Measurements from ENCODE around the gene DIO2.

Gene DIO2

DNA sequence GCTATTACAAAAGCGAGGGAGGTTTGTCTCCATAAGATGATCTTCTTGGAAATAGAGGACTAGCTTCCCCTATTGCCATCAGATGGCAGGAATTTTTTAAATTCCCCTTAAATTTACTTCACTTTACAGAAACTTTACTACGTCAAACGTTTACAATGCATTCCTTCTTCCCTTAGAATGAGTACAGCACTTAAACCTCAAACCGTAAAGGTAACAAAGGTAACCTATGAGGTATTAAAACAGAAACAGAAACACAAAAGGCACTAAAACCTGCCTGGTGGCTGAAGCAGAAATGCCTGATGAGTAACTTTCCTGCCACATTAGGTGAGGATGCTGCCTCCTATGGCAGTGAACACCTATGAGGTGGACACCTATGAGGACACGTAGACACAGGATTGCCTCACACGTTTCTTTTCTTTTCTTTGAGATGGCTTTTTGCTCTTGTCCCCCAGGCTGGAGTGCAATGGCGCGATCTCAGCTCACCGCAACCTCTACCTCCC is 25.0 kb downstream of the DIO2 start:
- DNase-seq (ENCODE audit: extremely low spot score) = no peak
- CTCF ChIA-PET = no interaction called here
- TF ChIP-seq, protein P1, sequence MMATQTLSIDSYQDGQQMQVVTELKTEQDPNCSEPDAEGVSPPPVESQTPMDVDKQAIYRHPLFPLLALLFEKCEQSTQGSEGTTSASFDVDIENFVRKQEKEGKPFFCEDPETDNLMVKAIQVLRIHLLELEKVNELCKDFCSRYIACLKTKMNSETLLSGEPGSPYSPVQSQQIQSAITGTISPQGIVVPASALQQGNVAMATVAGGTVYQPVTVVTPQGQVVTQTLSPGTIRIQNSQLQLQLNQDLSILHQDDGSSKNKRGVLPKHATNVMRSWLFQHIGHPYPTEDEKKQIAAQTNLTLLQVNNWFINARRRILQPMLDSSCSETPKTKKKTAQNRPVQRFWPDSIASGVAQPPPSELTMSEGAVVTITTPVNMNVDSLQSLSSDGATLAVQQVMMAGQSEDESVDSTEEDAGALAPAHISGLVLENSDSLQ (IDR thresholded peaks at IDR 0.05) = no peak
- no peak for TF ChIP-seq FOXM1 (IDR thresholded peaks at IDR 0.05; ENCODE audit: borderline replicate concordance)
- TF ChIP-seq FOXA1 (IDR thresholded peaks at IDR 0.05) = no peak
- no peak for TF ChIP-seq ELF4 (IDR thresholded peaks at IDR 0.05)
- TF ChIP-seq CTBP1 (IDR thresholded peaks at IDR 0.05; ENCODE audit: borderline replicate concordance) = no peak
- TF ChIP-seq TARDBP (IDR thresholded peaks at IDR 0.05) = no peak
- TF ChIP-seq SUZ12 (IDR thresholded peaks at IDR 0.05) = no peak
- TF ChIP-seq ZNF384 (IDR thresholded peaks at IDR 0.05) = no peak
- no peak for TF ChIP-seq LEF1 (IDR thresholded peaks at IDR 0.05; ENCODE audit: borderline replicate concordance)
- POLR2A ChIA-PET = no interaction called here

DNA sequence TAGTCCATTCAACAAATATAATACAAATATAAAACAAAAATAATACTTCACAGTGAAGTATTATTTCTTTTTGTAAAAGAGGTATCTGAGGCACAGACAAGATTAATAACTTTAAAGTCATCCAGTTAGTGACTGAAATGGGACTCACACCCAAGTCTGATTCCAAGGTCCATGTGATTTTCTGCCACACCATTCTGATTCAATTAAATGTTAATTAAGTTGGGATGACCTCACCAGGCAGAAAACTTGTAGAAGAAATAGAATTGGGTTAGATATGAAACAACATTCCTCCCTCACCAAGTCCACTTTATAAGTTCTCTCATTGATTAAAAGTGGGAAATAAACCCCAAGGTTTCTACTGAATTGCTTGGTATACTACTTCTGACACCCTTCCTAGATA is 34.4 kb downstream of the DIO2 start:
- TF ChIP-seq ARNT (IDR thresholded peaks at IDR 0.05) (no peak), NFRKB (IDR thresholded peaks at IDR 0.05) (no peak), FOXA1 (IDR thresholded peaks at IDR 0.05) (no peak), HDGF (IDR thresholded peaks at IDR 0.05; ENCODE audit: borderline replicate concordance) (no peak), FOXK2 (IDR thresholded peaks at IDR 0.05) (no peak), ZNF384 (IDR thresholded peaks at IDR 0.05) (no peak), CTBP1 (IDR thresholded peaks at IDR 0.05; ENCODE audit: borderline replicate concordance) (no peak), SP1 (IDR thresholded peaks at IDR 0.05) (no peak), SUZ12 (IDR thresholded peaks at IDR 0.05) (no peak), LEF1 (IDR thresholded peaks at IDR 0.05; ENCODE audit: borderline replicate concordance) (no peak), BHLHE40 (IDR thresholded peaks at IDR 0.05; ENCODE audit: borderline replicate concordance) (no peak), ELF4 (IDR thresholded peaks at IDR 0.05) (no peak), TARDBP (IDR thresholded peaks at IDR 0.05) (no peak), L3MBTL2 (conservative IDR thresholded peaks at IDR 0.05) (no peak), FOXM1 (IDR thresholded peaks at IDR 0.05; ENCODE audit: borderline replicate concordance) (no peak)
- TF ChIP-seq, protein P1 (IDR thresholded peaks at IDR 0.05) = no peak
- ChIA-PET CTCF (no interaction called here), POLR2A (no interaction called here)
- DNase-seq (ENCODE audit: extremely low spot score) = no peak

DNA sequence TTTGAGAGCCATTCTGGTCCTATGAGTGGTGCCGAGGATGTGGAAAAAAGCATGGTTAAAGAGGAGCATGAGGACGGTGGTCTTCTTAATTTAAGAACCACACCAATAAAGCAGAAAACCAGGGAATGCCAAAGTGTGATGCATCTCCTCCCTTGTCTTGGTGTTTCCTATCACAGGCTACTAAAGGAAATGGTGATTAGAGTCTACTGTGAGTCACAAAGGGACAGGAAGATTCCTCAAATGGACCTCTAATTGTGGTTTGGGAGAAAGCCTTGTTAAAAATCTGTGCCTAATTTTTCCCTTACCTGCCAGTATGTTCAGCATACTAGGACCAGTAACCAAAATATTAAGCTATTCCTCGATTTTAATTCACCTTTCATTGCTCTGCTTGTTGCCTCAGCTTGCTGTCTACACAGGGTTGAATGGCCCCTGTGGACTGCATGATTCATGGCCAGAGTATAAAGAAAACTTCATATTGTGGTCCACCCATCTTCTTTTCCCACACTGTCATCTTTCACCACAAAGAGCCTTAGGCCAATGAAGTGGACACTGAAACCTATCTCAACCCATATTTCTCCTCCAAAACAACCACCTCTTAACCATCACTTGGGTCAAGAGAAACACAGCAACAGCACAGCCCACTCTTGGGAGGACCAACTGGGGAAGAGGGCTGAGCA is 38.8 kb downstream of the DIO2 start:
- no peak for TF ChIP-seq HDGF (IDR thresholded peaks at IDR 0.05; ENCODE audit: borderline replicate concordance)
- TF ChIP-seq ZNF384 (IDR thresholded peaks at IDR 0.05) = no peak
- TF ChIP-seq FOXA1 (IDR thresholded peaks at IDR 0.05) = no peak
- no peak for TF ChIP-seq SP1 (IDR thresholded peaks at IDR 0.05)
- no peak for TF ChIP-seq NFRKB (IDR thresholded peaks at IDR 0.05)
- TF ChIP-seq, protein P1 (IDR thresholded peaks at IDR 0.05) = no peak
- TF ChIP-seq TARDBP (IDR thresholded peaks at IDR 0.05) = no peak
- TF ChIP-seq ELF4 (IDR thresholded peaks at IDR 0.05) = no peak
- no peak for TF ChIP-seq FOXK2 (IDR thresholded peaks at IDR 0.05)
- TF ChIP-seq L3MBTL2 (conservative IDR thresholded peaks at IDR 0.05) = no peak
- no peak for TF ChIP-seq ARNT (IDR thresholded peaks at IDR 0.05)
- TF ChIP-seq CTBP1 (IDR thresholded peaks at IDR 0.05; ENCODE audit: borderline replicate concordance) = no peak
- TF ChIP-seq LEF1 (IDR thresholded peaks at IDR 0.05; ENCODE audit: borderline replicate concordance) = no peak
- no peak for TF ChIP-seq FOXM1 (IDR thresholded peaks at IDR 0.05; ENCODE audit: borderline replicate concordance)
- no peak for TF ChIP-seq SUZ12 (IDR thresholded peaks at IDR 0.05)
- no peak for TF ChIP-seq BHLHE40 (IDR thresholded peaks at IDR 0.05; ENCODE audit: borderline replicate concordance)
- CTCF ChIA-PET = no interaction called here
- no peak for DNase-seq (ENCODE audit: extremely low spot score)
- POLR2A ChIA-PET = no interaction called here

DNA sequence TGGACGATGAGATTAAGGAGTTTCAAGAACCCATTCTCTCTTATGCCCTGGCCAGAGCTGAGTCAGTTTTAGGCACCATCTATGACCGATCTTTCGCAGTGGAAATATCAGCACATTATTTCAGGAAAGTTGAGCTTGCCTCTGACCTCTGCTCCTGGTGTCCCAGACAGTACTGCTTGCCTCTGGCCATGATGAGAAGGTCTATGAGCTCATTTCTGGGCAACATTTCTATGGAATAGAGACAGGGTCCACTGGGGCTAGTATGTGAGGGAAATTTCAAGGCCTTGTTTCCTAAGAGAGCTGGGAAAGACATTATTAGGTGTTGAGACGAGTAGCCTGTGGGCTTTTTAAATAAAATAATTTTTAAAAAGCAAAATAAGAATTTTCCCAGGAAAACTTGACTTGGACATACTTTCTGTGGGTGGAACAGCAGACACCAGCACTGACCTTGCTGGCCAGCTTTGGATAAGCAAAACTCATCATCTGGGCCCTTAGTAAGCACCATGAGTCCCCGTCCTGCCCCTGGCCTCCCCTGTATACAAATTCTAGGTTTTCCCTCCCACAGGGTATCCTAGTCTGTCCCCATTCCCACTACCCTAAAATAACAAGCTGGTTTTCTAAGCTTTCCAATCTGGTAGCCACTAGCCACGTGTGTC is 43.4 kb downstream of the DIO2 start:
- POLR2A ChIA-PET = no interaction called here
- DNase-seq (ENCODE audit: extremely low spot score) = no peak
- CTCF ChIA-PET = no interaction called here
- TF ChIP-seq TARDBP (IDR thresholded peaks at IDR 0.05) (no peak), BHLHE40 (IDR thresholded peaks at IDR 0.05; ENCODE audit: borderline replicate concordance) (no peak), LEF1 (IDR thresholded peaks at IDR 0.05; ENCODE audit: borderline replicate concordance) (no peak)
- TF ChIP-seq, protein P1 (IDR thresholded peaks at IDR 0.05) = no peak

DNA sequence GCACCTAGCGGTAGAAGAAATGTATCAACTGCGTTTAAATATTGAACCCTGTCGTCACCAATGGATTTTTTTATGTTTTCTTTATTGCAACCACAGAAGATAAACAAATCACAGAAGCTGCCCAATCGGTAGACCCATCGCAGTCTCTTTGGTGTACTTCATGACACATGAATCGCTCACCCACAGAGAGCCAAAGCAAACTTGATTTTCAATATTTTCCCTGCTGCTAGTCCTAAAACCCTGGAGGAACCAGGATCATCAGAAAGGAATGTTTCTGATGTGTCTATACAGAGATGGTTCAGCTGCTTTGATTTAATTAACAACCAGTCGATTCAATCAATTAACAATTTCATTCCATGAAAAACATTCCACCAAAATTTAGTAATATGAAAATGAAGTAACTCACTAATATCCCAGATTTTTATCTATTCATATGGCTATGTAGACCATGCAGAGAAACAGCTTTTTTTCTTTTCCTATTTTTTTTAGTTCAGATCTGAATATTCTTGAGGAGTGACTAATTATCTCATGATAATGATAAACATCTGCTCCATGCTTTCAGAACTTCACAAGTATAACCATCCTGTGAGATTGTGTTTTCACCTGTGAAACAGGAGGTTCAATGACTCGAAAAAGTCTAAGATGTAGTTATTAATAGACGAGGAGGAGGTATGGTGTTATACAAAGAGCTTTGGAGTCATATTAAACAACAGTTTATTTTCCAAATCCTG is 46.1 kb downstream of the DIO2 start:
- TF ChIP-seq SP1 (IDR thresholded peaks at IDR 0.05) (no peak), FOXK2 (IDR thresholded peaks at IDR 0.05) (no peak), ELF4 (IDR thresholded peaks at IDR 0.05) (no peak), SUZ12 (IDR thresholded peaks at IDR 0.05) (no peak), LEF1 (IDR thresholded peaks at IDR 0.05; ENCODE audit: borderline replicate concordance) (no peak), CTBP1 (IDR thresholded peaks at IDR 0.05; ENCODE audit: borderline replicate concordance) (no peak), HDGF (IDR thresholded peaks at IDR 0.05; ENCODE audit: borderline replicate concordance) (no peak), FOXA1 (IDR thresholded peaks at IDR 0.05) (no peak), BHLHE40 (IDR thresholded peaks at IDR 0.05; ENCODE audit: borderline replicate concordance) (no peak), NFRKB (IDR thresholded peaks at IDR 0.05) (no peak)
- TF ChIP-seq, protein P1 (IDR thresholded peaks at IDR 0.05) = no peak
- ChIA-PET CTCF (interaction anchor here (0.6 kb wide), 1 partner anchor 1549 kb away, joined by 3 read pairs; no protein-coding TSS in a partner anchor), POLR2A (no interaction called here)
- DNase-seq (ENCODE audit: extremely low spot score) = no peak

Data from HEK293T (cell line).